ENCODE measurements around the gene INPP5F.

Gene INPP5F

DNA sequence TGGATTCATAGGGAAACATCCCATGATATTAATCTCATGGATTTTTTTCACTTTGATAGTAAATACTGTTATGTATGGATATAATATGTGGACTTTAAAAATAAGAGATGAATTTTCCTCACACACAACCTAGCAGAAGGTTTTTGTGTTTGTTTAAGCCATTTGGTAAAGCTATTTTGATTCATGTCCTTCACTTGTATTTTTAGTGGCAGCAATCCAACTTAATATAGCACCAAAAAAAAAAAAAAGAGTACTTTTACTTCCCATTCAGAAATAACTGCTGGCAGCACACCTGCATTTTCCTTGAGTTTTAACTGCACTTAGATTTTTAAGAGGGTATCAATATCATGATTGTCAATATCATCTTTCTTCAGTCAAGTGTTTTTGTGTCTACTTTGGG lies 86.8 kb downstream of the INPP5F start:
- DNase-seq (ENCODE audit: low read depth in 1 of 2, low spot score in 1 of 2): no peak

DNA sequence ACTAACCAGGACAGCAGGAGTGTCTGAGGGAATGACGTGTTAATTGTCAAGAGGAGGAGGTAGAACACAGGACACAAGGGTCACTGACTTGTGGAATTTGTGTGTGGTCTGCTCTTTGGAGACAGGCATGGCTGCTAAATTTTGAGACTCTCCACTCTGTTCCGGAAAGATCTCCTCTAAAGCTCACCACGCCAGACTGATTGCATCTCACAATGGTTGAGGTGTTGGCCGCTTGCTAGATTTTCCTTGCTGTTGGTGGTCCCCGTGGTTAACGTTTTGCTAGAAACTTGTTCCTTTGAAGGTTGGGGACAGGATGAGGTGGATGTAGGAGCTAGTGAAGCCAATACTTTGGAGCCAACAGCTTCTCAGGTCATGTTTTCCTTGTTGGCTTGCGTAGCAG lies 89.8 kb downstream of the INPP5F start:
- DNase-seq (ENCODE audit: low read depth in 1 of 2, low spot score in 1 of 2): no peak

DNA sequence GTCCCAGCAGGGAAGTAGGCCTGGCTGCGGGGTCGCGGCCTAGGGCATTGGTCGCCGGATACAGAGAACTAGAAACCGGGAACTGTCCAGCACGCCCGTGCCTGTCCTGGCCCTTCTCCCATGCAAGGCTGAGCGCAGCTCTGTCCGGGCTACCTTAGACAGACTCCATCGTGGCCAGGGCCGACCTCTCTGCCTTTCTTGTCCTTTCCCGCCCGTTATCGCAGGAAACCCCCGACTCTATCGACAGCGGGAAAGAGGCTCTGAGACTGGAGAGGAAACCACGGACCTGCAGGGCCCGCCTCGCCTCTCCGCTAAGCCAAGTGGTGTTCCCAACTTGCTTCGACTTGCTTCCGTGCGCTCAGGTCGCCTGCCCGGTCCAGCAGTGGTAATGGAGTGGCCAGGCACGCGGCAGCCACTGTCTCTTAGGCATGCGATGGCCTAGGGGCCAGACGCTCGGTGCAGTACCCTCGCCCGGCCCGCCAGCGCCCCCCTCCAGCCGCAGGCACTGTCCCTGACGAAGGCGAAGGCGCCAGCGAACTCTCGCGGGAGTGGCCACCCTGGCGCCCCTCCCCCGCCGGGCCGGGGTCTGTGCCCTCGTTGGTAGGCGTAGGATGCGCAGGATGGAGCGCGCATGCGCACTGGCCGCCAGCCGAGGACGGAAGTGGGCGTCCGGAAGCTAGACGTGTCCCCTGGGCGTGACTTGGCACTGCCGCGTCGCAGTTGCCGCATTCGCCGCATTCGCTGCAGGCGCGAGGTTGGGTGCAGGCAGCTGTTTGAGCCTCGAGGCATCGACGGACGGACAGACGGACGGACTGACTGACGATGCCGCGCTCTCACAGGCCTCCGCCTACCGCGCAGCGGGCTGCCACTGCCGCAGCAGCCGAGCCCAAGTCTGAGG lies 92.4 kb downstream of the INPP5F start:
- no peak for DNase-seq (ENCODE audit: low read depth in 1 of 2, low spot score in 1 of 2)

DNA sequence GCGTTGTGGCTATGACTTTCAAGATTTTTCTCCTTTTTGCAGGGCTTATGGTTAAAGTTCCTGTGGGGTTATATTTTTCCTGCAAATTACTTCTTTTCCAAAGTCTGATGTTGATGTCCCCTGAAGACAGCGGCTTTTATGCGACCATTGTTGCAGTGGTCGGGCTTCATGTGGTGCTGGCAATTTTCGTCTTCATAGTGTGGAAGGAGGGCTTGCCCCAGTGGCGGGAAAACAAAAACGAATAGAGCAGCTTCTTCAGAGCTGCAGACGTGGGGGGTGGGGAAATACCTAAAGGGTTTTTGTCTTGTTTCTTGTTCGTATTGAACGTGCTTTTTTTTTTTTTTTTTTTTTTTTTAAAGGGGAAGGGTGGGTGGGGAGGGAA lies 93.0 kb downstream of the INPP5F start:
- no peak for DNase-seq (ENCODE audit: low read depth in 1 of 2, low spot score in 1 of 2)

DNA sequence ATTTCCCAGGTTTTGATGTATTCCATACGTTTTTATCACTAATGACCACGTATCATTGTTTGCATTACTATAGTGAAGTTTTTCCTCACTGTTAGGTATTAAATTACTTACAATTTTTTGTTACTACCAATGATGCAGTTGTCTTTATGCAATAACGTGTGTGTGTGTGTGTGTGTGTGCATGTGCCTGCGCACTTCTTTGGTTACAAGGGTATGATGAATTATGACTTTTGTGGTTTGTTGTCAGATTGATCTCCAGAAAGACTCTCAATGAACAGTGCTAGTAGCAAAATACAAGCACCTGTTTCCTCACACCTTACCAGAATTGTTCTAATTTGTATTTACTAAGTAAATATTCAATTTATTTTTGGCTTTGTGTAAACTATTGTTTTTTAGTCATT lies 95.3 kb downstream of the INPP5F start:
- DNase-seq (ENCODE audit: low read depth in 1 of 2, low spot score in 1 of 2): no peak

DNA sequence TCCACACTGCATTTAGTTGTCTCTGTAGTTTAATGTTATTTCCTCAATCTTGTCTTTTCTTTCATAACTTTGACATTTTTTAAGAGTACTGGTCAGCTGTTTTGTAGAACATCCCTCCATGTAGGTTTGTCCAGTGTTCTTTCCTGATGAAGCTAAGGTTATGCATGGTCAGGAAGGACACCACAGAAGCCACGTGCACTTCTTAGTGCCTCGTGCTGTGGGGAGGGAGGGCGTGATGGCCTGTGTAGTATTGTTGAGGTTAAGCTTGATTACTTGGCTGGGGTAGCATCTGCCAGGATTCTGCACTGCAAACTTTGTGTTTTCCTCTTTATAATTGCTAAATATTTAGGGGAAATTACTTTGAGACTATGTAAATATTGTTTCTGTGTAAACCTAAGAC lies 98.4 kb downstream of the INPP5F start:
- no peak for DNase-seq (ENCODE audit: low read depth in 1 of 2, low spot score in 1 of 2)

DNA sequence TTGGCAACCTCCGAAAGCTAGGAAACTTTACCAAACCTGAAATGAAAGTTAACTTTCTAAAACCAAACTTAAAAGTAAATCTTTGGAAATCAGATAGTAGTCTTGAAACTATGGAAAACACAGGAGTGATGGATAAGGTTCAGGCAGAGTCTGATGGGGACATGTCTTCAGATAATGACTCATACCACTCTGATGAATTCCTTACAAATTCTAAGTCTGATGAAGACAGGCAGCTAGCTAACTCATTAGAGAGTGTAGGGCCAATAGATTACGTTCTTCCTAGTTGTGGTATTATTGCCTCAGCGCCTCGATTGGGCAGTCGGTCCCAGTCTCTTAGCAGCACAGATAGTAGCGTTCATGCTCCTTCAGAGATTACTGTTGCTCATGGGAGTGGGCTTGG lies 100.9 kb downstream of the INPP5F start:
- DNase-seq (ENCODE audit: low read depth in 1 of 2, low spot score in 1 of 2): no peak

DNA sequence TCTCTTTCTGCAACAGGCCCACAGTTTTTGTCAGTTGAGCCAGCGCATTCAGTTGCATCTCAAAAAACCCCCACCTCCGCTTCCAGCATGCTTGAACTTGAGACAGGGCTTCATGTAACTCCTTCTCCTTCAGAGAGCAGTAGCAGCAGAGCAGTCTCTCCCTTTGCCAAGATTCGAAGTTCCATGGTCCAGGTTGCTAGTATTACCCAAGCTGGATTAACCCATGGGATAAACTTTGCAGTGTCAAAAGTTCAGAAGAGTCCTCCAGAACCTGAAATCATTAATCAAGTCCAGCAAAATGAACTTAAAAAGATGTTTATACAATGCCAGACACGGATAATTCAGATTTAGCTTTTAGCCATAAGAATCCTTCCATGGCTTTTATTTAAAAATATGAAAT lies 101.6 kb downstream of the INPP5F start:
- DNase-seq (ENCODE audit: low read depth in 1 of 2, low spot score in 1 of 2): no peak

DNA sequence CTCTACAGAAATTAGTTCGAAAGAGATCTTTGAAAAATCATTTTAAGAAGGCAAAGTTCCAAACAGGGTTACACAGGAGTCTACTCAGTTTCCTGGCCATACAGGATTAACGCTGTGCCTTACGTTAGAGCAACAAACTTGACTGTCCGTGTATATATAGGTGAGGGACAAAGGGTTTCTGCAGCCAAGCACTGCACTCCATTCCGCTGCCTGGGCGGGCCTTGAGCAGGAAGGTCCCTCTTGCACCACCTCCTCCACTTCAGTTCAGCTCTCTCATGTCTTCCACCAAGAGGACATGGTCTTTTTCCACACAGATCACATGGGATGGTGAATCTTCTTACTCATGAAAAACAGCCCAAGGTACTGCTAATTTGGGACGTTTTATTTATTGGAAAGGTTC lies 103.6 kb downstream of the INPP5F start:
- no peak for DNase-seq (ENCODE audit: low read depth in 1 of 2, low spot score in 1 of 2)

DNA sequence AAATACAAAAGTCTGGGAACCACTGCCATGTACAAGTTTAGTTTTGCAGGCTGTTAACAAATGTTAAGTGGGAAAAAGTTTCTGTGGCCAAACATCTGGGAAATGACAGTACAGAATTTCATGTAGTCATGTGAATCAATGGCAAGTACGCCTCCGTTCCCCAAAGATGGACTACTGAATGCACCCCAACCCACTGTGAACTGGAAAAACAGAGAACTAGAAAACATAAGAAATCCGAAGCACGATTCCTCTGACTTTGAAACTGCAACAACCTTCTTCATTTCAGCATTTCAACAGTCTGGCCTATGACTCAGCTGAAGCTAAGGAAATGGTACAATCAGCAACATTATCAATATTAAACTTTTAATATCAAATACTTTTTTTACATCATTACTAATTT lies 105.0 kb downstream of the INPP5F start:
- DNase-seq (ENCODE audit: low read depth in 1 of 2, low spot score in 1 of 2): no peak

DNA sequence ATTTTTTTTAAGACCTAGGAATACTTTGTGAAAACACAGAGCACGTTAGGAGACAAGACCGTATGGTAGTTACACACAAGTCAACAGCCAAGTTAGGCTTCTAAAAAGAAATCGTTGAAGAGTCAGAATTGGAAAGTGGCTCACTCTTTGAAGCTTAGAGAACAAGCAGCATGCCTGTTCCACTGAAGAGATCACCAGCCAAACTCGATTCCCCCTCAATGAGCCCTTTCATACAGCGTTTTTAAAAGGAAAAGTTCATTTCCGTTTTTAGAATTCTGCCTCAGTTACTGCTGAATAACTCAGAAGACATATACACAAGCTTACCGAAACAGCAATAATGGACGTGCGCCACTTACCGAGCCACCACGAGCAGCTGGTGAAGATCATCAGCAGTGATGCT lies 105.8 kb downstream of the INPP5F start:
- DNase-seq (ENCODE audit: low read depth in 1 of 2, low spot score in 1 of 2): no peak

DNA sequence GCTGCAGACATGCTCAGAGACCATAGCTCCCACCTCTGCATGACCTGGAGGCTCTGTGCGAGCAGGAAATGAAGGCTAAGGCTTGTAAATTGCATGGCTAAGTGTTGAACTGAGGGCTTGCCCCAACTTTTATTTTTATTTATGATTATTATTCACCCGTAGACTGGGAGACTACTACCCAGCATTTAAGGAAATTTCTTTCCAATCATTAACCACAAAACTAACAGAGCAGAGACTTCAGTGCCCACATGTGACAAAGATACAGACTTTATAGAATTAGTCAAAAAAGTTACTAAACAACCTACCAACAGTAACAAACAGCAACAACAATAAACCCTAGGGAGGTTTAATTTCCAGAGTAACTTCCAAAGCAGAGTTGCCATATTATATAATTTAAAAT lies 107.1 kb downstream of the INPP5F start:
- no peak for DNase-seq (ENCODE audit: low read depth in 1 of 2, low spot score in 1 of 2)

DNA sequence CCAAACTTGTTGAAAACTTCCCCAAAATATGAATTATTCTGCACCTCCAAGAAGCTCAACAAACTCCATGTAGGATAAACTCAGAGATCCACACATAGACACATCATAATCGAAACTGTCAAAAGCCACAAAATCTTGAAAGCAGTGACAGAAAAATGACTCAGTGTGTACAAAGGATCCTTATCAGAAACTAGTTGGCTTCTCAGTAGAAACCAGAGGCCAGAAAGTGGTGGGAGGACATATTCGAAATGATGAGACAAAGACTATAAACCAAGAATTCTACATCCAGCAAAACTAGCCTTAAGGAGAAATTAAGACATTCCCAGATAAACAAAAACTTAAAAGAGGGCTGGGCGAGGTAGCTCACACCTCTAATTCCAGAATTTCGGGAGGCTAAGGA lies 108.3 kb downstream of the INPP5F start:
- DNase-seq (ENCODE audit: low read depth in 1 of 2, low spot score in 1 of 2): no peak

DNA sequence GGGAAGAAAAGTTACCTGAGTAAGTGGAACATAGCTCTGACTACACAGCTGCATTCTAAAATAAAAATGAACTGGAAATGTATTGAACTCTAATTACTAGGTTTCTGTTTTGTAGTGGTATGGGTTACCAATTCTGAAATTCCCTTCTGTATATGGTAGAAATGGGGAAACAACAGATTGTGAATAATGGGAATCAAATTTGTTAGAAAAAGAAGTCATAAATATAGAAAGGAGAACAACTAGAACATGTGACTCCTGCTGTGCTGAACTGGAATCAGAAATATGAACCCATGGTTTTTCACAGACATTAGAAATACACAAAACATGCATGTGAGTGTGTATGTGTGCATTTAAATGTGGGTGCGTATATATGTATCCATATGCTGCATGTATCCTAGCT lies 119.8 kb downstream of the INPP5F start:
- DNase-seq (ENCODE audit: low read depth in 1 of 2, low spot score in 1 of 2): no peak

DNA sequence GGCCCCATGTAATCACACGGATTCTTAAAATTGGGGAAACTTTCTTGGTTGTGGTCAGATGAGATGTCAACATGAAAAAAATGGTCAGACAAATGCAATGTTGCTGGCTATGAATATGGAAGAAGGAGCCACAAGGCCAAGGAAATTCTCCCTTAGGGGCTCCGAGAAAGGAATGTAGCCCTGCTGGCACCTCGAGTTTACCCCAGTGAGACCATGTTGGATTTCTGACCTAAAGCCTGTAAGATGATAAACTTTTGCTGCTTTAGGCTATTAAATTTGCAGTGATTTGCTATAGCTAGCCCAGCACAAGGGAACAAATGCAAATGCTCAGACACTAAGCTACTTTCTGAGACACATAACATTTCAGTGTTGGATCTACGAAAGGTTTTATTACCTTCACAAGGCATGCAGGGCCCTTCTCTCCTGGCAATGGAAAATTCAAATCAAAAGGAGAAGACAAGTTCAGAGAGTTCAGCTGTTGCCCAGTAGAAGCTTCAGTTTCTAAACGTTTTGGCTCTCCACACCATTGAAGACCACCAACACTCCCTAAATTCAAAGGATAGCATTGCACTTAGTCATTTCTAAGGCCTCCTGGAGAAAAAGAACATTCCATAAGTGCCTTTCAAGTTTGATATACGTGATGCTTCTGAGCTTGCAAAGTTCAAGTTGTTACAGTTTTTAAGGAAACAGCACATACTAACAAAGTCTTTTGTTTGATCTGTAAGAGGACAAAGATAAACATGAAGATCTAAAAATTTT lies 123.4 kb downstream of the INPP5F start:
- no peak for DNase-seq (ENCODE audit: low read depth in 1 of 2, low spot score in 1 of 2)

DNA sequence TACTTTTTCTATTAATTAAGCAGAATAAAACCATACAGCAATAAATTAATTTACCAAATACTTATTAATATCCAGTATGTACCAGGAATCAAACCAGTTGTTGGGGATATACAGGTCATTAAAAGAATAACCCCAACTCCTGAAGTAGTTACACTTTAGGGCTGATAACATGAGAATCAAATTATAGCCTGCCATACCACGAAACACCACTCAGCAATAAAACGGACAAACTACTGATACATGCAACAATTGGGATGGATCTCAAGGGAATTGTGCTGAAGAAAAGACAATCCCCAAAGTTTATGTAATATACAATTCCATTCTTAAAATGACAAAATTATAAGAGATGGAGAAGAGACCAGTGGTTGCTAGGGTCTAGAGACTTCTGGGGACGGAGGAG lies 124.1 kb downstream of the INPP5F start:
- DNase-seq (ENCODE audit: low read depth in 1 of 2, low spot score in 1 of 2): no peak

DNA sequence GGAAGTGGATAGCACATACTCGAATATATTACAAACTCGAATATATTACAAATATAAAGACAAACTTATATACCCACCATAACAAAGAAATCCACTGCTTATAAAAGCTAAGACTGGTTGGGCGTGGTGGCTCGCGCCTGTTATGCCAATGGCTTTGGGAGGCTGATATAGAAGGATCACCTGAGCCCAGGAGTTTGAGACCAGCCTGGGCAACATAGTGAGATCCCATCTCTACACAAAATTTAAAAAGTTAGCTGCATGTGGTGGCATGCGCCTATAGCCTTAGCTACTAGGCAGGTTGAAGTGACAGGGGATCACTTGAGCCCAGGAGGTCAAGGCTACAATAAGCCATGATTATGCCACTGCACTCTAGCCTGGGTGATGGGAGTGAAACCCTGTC lies 126.4 kb downstream of the INPP5F start:
- DNase-seq (ENCODE audit: low read depth in 1 of 2, low spot score in 1 of 2): no peak

DNA sequence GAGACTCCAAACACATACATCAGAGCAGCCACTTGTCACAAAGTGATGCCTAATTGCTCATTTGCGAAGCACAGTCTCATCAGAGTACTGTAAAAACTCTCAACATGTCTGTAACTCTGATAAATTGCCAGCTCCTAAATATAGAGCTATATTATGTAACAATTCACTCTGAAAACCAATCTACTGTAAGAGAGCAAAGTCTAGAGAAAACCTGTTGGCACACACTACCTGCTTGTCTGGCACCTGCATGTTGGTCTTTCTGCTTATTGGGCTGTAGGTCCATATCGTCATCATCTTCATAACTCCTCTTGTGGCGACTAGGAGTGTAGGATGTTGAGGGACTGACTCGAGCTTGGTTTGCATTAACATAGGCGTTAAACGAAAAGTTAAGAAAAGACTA lies 127.0 kb downstream of the INPP5F start:
- no peak for DNase-seq (ENCODE audit: low read depth in 1 of 2, low spot score in 1 of 2)

DNA sequence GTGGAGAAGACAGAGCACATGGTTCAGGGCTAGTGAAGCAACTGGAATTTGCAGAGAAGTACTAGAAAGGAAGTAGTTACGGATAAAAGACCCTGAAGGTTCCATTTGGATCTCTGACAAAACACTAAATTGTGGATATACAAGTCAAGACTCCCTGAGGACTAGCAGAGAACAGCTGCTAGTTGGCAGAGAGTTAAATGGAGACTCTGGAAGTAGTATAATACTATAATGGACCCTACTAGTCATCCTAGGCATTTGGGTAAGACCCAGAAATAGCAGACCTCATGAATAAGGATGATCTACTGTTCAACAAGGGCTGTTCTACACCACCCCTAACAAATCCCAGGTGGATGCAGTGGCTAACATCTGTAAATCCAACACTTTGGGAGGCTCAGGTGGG lies 127.7 kb downstream of the INPP5F start:
- DNase-seq (ENCODE audit: low read depth in 1 of 2, low spot score in 1 of 2): no peak

DNA sequence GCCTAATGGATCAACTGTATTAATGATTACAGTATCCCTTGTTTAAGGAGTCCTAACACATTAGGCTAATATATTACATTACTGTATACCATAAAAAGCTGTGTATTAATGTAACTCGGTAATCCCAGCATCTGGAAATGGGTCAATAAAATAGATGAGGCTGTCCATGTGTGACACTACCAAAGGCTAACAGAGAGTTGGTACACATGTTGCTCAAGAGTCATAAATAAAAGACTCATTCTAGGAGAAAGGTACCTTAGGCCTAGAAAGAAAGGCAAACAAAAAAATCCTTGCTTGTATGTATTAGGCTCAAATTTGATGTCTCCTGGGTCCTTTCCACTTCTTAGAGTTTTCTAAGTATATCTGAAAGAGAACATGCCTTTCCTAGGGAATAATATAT lies 132.2 kb downstream of the INPP5F start:
- DNase-seq (ENCODE audit: low read depth in 1 of 2, low spot score in 1 of 2): no peak

DNA sequence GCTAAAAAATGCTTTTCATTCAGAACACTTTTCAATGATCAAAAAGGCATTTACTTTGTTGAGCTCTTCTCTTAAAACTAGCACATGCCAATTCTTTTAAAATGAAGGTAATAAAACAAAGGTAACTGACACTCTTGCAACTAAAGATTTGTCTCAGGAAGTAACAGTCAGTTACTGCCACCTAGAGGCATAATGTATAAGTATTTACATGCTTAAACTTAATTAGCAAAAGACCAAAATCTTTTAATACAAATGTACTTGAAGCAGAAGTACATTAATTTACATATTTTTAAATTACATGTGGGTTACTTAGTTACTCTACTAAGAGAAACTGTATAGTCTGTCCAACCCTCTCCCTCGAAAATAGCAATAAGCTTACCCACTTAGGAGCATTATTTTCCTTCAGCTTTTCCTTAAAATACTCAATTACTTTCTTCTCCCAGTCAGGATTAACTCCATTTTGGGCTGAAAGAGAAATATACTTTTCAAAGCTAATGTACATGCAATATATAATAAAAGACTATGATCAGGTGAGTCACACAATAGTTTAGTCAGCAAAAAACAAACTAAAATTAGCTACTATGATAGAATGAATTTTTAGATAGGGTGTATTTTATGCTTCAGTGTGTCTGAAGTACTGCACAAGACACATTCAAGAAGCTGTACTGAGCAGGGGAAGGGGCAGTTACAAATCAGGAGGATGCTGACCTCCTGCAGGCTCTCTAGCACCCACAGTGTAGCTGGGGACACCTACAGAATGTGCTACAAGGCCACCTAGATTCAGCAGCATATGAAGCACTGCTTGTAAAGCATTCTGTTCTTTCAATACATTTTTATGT lies 133.8 kb downstream of the INPP5F start:
- no peak for DNase-seq (ENCODE audit: low read depth in 1 of 2, low spot score in 1 of 2)
